A549 (cell line): ENCODE results near the gene ADORA2B. TPM values are rescaled to one million over a fixed set of nuclear protein-coding genes. Genes with fewer than 3 reads are reported as not detected.

Experiments
- ATAC-seq, 2 experiments: fragments of 200-7000 bp in 1 of 2; fragments of >200 bp in 1 of 2; cut with Nextera tagmentation in 1 of 2; cut with Tn5 transposase in 1 of 2; 3 replicates each; pipeline versions ENCODE4 v1.8.0 to v1.9.1; 2018 to 2020; ENCODE audit warnings: mild to moderate bottlenecking in 1 of 2, moderate library complexity in 1 of 2
- CTCF ChIA-PET: fragments of 300-600 bp; sonication (Branson Sonifier 250); formaldehyde crosslinking; extraction: SDS; loops from one replicate; lab custom pipeline; 2021; ENCODE audit warnings: antibody characterized with exemption, inconsistent platforms; lab: Yijun Ruan, JAX
- POLR2A ChIA-PET: fragments of 350-600 bp; formaldehyde crosslinking; extraction: SDS; loops from one replicate; lab custom pipeline; 2021; ENCODE audit warnings: antibody characterized with exemption, inconsistent platforms; lab: Yijun Ruan, JAX
- DNase-seq, 2 experiments: peaks; one replicate each; pipeline versions ENCODE4 v3.0.0 to v3.0.0-alpha.2; 2011 to 2016; ENCODE audit warnings: low read depth in 1 of 2, low spot score in 1 of 2
- FAIRE-seq: peaks from 2 replicates; lab custom pipeline; 2011; peaks lifted over from hg19 to GRCh38; lab: Jason Lieb, UNC
- H3K27ac ChIP-seq, 2 experiments: fragments of >200 bp; sonication (Bioruptor Twin); formaldehyde crosslinking; 3 replicates each; pipeline ENCODE4 v1.5.1; 2016 to 2017
- H3K4me1 ChIP-seq: fragments of >200 bp; sonication (Bioruptor Twin); formaldehyde crosslinking; 3 replicates; pipeline ENCODE4 v1.6.1; 2016
- H3K4me2 ChIP-seq: fragments of >200 bp; sonication (Bioruptor Twin); formaldehyde crosslinking; 3 replicates; pipeline ENCODE4 v1.6.1; 2016
- H3K4me3 ChIP-seq: fragments of >200 bp; sonication (Bioruptor Twin); formaldehyde crosslinking; 3 replicates; pipeline ENCODE4 v1.5.1; 2016
- H3K9me3 ChIP-seq: fragments of >200 bp; sonication (Bioruptor Twin); formaldehyde crosslinking; 3 replicates; pipeline ENCODE4 v1.6.1; 2016
- BCL3 ChIP-seq: fragments of >200 bp; sonication (Bioruptor Twin); formaldehyde crosslinking; IDR thresholded peaks from 3 replicates; pipeline ENCODE4 v1.6.1; 2016
- CBX2 ChIP-seq: fragments of 200-600 bp; sonication (generic); IDR thresholded peaks from 2 replicates; pipeline ENCODE4 v1.6.1; 2016; ENCODE audit warnings: low read depth, mild to moderate bottlenecking, borderline replicate concordance
- CBX8 ChIP-seq: fragments of 200-600 bp; sonication (generic); IDR thresholded peaks from 2 replicates; pipeline ENCODE4 v1.6.1; 2016
- EHF ChIP-seq: fragments of 250-450 bp; sonication (Bioruptor Pico); IDR thresholded peaks from 2 replicates; pipeline ENCODE4 v1.5.0; 2020; ENCODE audit warnings: mild to moderate bottlenecking
- ELK1 ChIP-seq: fragments of 150-350 bp; IDR thresholded peaks from 2 replicates; pipeline ENCODE4 v1.6.1; 2014; ENCODE audit warnings: low read depth, mild to moderate bottlenecking, low read length
- FOSB ChIP-seq: fragments of 250-450 bp; sonication (Bioruptor Pico); IDR thresholded peaks from 2 replicates; pipeline ENCODE4 v1.5.0; 2020; ENCODE audit warnings: mild to moderate bottlenecking, moderate library complexity
- FOXS1 ChIP-seq: fragments of 250-450 bp; sonication (Bioruptor Pico); IDR thresholded peaks from 2 replicates; pipeline ENCODE4 v1.5.0; 2020; ENCODE audit warnings: mild to moderate bottlenecking, moderate library complexity
- GATA3 ChIP-seq: IDR thresholded peaks from 2 replicates; pipeline ENCODE4 v1.6.1; 2012; ENCODE audit warnings: borderline replicate concordance
- HOXA7 ChIP-seq: fragments of 250-450 bp; sonication (Bioruptor Pico); IDR thresholded peaks from 2 replicates; pipeline ENCODE4 v1.5.0; 2020; ENCODE audit warnings: mild to moderate bottlenecking, moderate library complexity
- HOXB5 ChIP-seq: fragments of 250-450 bp; sonication (Bioruptor Pico); IDR thresholded peaks from 2 replicates; pipeline ENCODE4 v1.5.0; 2020; ENCODE audit warnings: mild to moderate bottlenecking, moderate library complexity
- MAX ChIP-seq: IDR thresholded peaks from 2 replicates; pipeline ENCODE4 v1.6.1; 2012
- NFE2L2 ChIP-seq: fragments of 150-350 bp; conservative IDR thresholded peaks from 2 replicates; pipeline ENCODE4 v1.6.1; 2014; ENCODE audit warnings: low read length
- NPAS2 ChIP-seq: fragments of 250-450 bp; sonication (Bioruptor Pico); IDR thresholded peaks from 2 replicates; pipeline ENCODE4 v1.8.0; 2022; ENCODE audit warnings: mild to moderate bottlenecking, moderate library complexity, borderline replicate concordance
- PBX3 ChIP-seq: IDR thresholded peaks from 2 replicates; pipeline ENCODE4 v1.6.1; 2012
- POLR2A ChIP-seq: IDR thresholded peaks from 2 replicates; pipeline ENCODE4 v1.6.1; 2012; ENCODE audit warnings: mild to moderate bottlenecking, low read length
- POLR2AphosphoS2 ChIP-seq: conservative IDR thresholded peaks from 2 replicates; pipeline ENCODE4 v1.6.1; 2012; ENCODE audit warnings: low read length, improper control_type of control experiment, inconsistent platforms
- RAD21 ChIP-seq, 2 experiments: fragments of >200 bp in 1 of 2; sonication (Bioruptor Twin) in 1 of 2; formaldehyde crosslinking in 1 of 2; IDR thresholded peaks in 1 of 2; conservative IDR thresholded peaks in 1 of 2; 2 replicates in 1 of 2; 3 replicates in 1 of 2; pipeline ENCODE4 v1.6.1; 2012 to 2018; ENCODE audit warnings: inconsistent platforms in 1 of 2
- RCOR1 ChIP-seq: fragments of 150-350 bp; IDR thresholded peaks from 2 replicates; pipeline ENCODE4 v1.6.1; 2014; ENCODE audit warnings: antibody characterized with exemption, low read length, low read depth
- REST ChIP-seq: fragments of 200-600 bp; sonication (generic); IDR thresholded peaks from 2 replicates; pipeline ENCODE4 v1.6.1; 2016; ENCODE audit warnings: antibody characterized with exemption, mild to moderate bottlenecking, moderate library complexity
- TP53 ChIP-seq: fragments of 250-450 bp; sonication (Bioruptor Pico); IDR thresholded peaks from 2 replicates; pipeline ENCODE4 v1.5.0; 2021; ENCODE audit warnings: mild to moderate bottlenecking, moderate library complexity
- USF2 ChIP-seq: fragments of 450-650 bp; IDR thresholded peaks from 2 replicates; pipeline ENCODE4 v1.6.1; 2014; ENCODE audit warnings: antibody characterized with exemption
- WGBS: methylation state at CpG from one replicate; pipeline ENCODE4 v1.1.6; 2017; ENCODE audit errors: missing lambda C conversion rate; 5-methylcytosine and 5-hydroxymethylcytosine counted together
- polyA plus RNA-seq, 4 experiments: library from polyadenylated mRNA; depleted of rRNA in 3 of 4; stranded (reverse); fragments of >200 nt; fragmentation: RNase III in 1 of 4; extraction: RNeasy Plus Mini Kit Qiagen cat#74134 plus additional on column Dnase treatment in 1 of 4; gene quantifications; 2 replicates in 3 of 4; 3 replicates in 1 of 4; pipeline ENCODE4 v1.2.3, GENCODE V29; 2011 to 2017

ADORA2B gene
- polyA plus RNA-seq, 2 of the 4 experiments (the other 2 are of a cell fraction), result 5.7 to 10.2 TPM

GRCh38 chr17:15970500-15970899 lies 25.6 kb downstream of the ADORA2B start:
- Histone ChIP-seq H3K27ac (no peak overlapping the region), H3K4me1 (peaks cover 19% of the 10 kb centered on the region), H3K9me3 (no peaks in the 10 kb centered on the region), H3K4me3 (no peak overlapping the region), H3K4me2 (no peak overlapping the region)
- FAIRE-seq (no peak), DNase-seq (no peak), ATAC-seq (no peak)
- WGBS, result 92% methylated on average over 2 of the region's 2 CpGs
- TF ChIP-seq HOXB5 (CRISPR knock-in tag) (no peak), TP53 (no peak), REST (no peak), FOXS1 (CRISPR knock-in tag) (no peak), MAX (no peak), HOXA7 (CRISPR knock-in tag) (no peak), RCOR1 (no peak), EHF (no peak), GATA3 (no peak), BCL3 (no peak)
- ChIA-PET CTCF (interaction anchor here (0.5 to 2.3 kb wide), 6 partner anchors 11 to 712 kb away, joined by 3 to 11 read pairs (median 4); partner anchors contain the start of gene ADORA2B), POLR2A (interaction anchor here (1.2 kb wide), 1 partner anchor 21 kb away, joined by 3 read pairs; no protein-coding TSS in a partner anchor)

- H3K27ac ChIP-seq, result no peak overlapping the region
- POLR2A ChIA-PET, result interaction anchor here (1.2 kb wide), 1 partner anchor 21 kb away, joined by 3 read pairs; no protein-coding TSS in a partner anchor
- no peak for FAIRE-seq
Measured at GRCh38 chr17:15971098-15971678, 26.3 kb downstream of the ADORA2B start.

GRCh38 chr17:15971882-15972281 lies 27.0 kb downstream of the ADORA2B start:
- POLR2A ChIA-PET, result no interaction called here
- FAIRE-seq (no peak), ATAC-seq (no peak), DNase-seq (no peak)
- peaks cover 6% of the 10 kb centered on the region for H3K4me1 ChIP-seq
- 93% methylated on average over 5 of the region's 5 CpGs for WGBS
- H3K4me3 ChIP-seq, result no peak overlapping the region
- H3K27ac ChIP-seq, result no peak overlapping the region
- CTCF ChIA-PET, result no interaction called here
- TF ChIP-seq ELK1 (no peak), CBX2 (no peak), CBX8 (no peak), NFE2L2 (no peak), FOSB (CRISPR knock-in tag) (no peak), NPAS2 (CRISPR knock-in tag) (no peak), PBX3 (no peak), POLR2A (no peak), USF2 (no peak)
- no peaks in the 10 kb centered on the region for H3K9me3 ChIP-seq
- H3K4me2 ChIP-seq, result no peak overlapping the region

More at GRCh38 chr17:15971098-15971678, 26.3 kb downstream of the ADORA2B start:
- Histone ChIP-seq H3K4me2 (no peak overlapping the region), H3K9me3 (no peaks in the 10 kb centered on the region), H3K4me3 (no peak overlapping the region), H3K4me1 (peaks cover 13% of the 10 kb centered on the region)
- TF ChIP-seq POLR2AphosphoS2, result no peak
- no peak for TF ChIP-seq RAD21 (conservative IDR thresholded peaks at IDR 0.05 in 1 of 2, IDR thresholded peaks at IDR 0.05 in 1 of 2)
- CTCF ChIA-PET, result interaction anchor here (0.8 to 2.3 kb wide), 5 partner anchors 12 to 713 kb away, joined by 3 to 11 read pairs (median 5); partner anchors contain the start of gene ADORA2B
- no peak for ATAC-seq
- DNase-seq, result no peak
- 84% methylated on average over 5 of the region's 5 CpGs for WGBS
